MG63 (cell line): ENCODE data around the gene TRIM32. TPM values are rescaled to one million over a fixed set of nuclear protein-coding genes. Genes with fewer than 3 reads are reported as not detected.

Experiments used
- DNase-seq: peaks from one replicate; pipeline ENCODE4 v3.0.0-alpha.2; 2020
- H3K27me3 ChIP-seq: fragments of 250-450 bp; sonication (Bioruptor Pico); 2 replicates; pipeline ENCODE4 v1.5.1; 2020; ENCODE audit warnings: mild to moderate bottlenecking, moderate library complexity
- H3K36me3 ChIP-seq: fragments of 250-450 bp; sonication (Bioruptor Pico); 2 replicates; pipeline ENCODE4 v1.5.1; 2020; ENCODE audit warnings: mild to moderate bottlenecking, moderate library complexity
- H3K4me3 ChIP-seq: fragments of 250-450 bp; sonication (Bioruptor Pico); 2 replicates; pipeline ENCODE4 v1.5.1; 2020; ENCODE audit warnings: mild to moderate bottlenecking, moderate library complexity
- H3K9me3 ChIP-seq: fragments of 250-450 bp; sonication (Bioruptor Pico); 2 replicates; pipeline ENCODE4 v1.5.1; 2020; ENCODE audit warnings: mild to moderate bottlenecking, moderate library complexity
- total RNA-seq: library from RNA; depleted of rRNA; stranded (reverse); fragments of >200 nt; shearing (Covaris generic); gene quantifications from 2 replicates; pipeline ENCODE4 v1.2.3, GENCODE V29; 2014; ENCODE audit warnings: low replicate concordance

The TRIM32 gene
- total RNA-seq, 1 experiment from 2014 or later: 25.1 TPM

- Histone ChIP-seq H3K9me3 (no peaks in the 10 kb centered on the region), H3K4me3 (no peak overlapping the region), H3K27me3 (no peaks in the 10 kb centered on the region), H3K36me3 (peaks cover 54% of the 10 kb centered on the region)
- no peak for DNase-seq
Observed at GRCh38 chr9:116695438-116695837, 8.3 kb downstream of the TRIM32 start.

GRCh38 chr9:116697362-116697761, 10.3 kb downstream of the TRIM32 start:
- Histone ChIP-seq H3K36me3 (peaks cover 70% of the 10 kb centered on the region), H3K4me3 (no peak overlapping the region), H3K27me3 (no peaks in the 10 kb centered on the region), H3K9me3 (no peaks in the 10 kb centered on the region)
- DNase-seq: no peak

DNA sequence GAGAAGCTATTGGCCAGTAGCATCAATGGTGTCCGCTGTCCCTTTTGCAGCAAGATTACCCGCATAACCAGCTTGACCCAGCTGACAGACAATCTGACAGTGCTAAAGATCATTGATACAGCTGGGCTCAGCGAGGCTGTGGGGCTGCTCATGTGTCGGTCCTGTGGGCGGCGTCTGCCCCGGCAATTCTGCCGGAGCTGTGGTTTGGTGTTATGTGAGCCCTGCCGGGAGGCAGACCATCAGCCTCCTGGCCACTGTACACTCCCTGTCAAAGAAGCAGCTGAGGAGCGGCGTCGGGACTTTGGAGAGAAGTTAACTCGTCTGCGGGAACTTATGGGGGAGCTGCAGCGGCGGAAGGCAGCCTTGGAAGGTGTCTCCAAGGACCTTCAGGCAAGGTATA, 10.8 kb downstream of the TRIM32 start:
- Histone ChIP-seq H3K9me3 (no peaks in the 10 kb centered on the region), H3K27me3 (no peaks in the 10 kb centered on the region), H3K36me3 (peaks cover 75% of the 10 kb centered on the region), H3K4me3 (no peak overlapping the region)
- DNase-seq: no peak

GRCh38 chr9:116700279-116700678, 13.2 kb downstream of the TRIM32 start:
- Histone ChIP-seq H3K27me3 (no peaks in the 10 kb centered on the region), H3K4me3 (no peak overlapping the region), H3K9me3 (no peaks in the 10 kb centered on the region), H3K36me3 (peaks cover 61% of the 10 kb centered on the region)
- DNase-seq: no peak

- H3K4me3 ChIP-seq: no peak overlapping the region
- H3K36me3 ChIP-seq: peaks cover 57% of the 10 kb centered on the region
- DNase-seq: no peak
- no peaks in the 10 kb centered on the region for H3K9me3 ChIP-seq
- no peaks in the 10 kb centered on the region for H3K27me3 ChIP-seq
Observed at GRCh38 chr9:116700882-116701865, 14.1 kb downstream of the TRIM32 start.

DNA sequence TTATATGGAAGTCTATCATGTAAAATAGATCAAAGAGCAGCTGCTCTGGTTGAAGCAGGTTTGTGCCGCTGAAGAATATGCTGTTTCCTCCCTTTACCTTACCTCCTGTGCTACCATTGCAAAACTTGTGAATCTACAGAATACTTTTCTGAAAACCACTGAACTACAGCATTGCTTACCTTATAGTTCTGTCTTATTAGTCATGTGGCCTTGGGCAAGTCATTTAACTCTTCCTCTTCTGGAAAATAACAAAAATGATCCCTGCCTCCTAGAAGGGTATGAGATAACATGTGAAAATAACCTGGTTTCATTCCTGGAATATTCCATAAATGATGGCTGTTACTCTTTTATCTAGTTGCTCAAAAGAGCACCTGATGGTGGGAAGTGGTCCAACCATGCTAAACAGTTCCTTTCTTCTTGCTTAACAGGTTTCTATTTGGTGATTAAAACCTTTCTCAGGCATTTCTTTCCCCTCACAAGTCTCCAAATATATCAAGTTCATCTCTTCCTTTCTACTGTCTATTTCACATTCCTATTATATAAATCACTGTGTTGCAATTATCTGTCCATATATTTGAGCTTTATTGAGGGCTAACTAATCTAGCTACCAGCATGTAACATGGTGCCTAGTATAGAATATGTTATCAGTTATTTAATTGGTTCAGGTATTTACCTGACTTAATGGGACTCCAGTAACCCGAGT, 15.0 kb downstream of the TRIM32 start:
- no peaks in the 10 kb centered on the region for H3K9me3 ChIP-seq
- no peaks in the 10 kb centered on the region for H3K27me3 ChIP-seq
- H3K4me3 ChIP-seq: no peak overlapping the region
- DNase-seq: no peak
- peaks cover 56% of the 10 kb centered on the region for H3K36me3 ChIP-seq

- no peaks in the 10 kb centered on the region for H3K9me3 ChIP-seq
- no peak overlapping the region for H3K4me3 ChIP-seq
- peaks cover 41% of the 10 kb centered on the region for H3K36me3 ChIP-seq
- DNase-seq: no peak
- H3K27me3 ChIP-seq: no peaks in the 10 kb centered on the region
Observed at GRCh38 chr9:116703634-116704033, 16.5 kb downstream of the TRIM32 start.

DNA sequence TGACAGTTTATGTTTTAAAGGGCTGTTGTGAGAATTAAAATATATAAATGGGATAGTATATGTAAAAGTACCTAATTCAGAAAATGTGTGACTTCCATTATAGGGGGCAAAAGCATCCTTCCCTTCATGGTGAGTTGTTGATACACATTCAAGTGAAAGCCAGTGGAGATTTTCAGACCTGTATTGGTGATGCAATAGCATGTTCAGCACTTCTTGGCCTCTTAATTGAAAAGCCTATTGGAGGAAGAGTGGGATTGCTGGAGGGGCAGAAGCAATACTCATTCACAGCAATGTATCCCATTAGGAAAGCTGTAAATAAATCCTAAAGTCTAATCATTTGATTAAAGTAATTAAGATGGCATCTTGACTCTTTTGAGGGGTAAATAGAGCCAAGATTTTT, 17.4 kb downstream of the TRIM32 start:
- H3K9me3 ChIP-seq: no peaks in the 10 kb centered on the region
- DNase-seq: no peak
- H3K27me3 ChIP-seq: no peaks in the 10 kb centered on the region
- peaks cover 32% of the 10 kb centered on the region for H3K36me3 ChIP-seq
- no peak overlapping the region for H3K4me3 ChIP-seq

DNA sequence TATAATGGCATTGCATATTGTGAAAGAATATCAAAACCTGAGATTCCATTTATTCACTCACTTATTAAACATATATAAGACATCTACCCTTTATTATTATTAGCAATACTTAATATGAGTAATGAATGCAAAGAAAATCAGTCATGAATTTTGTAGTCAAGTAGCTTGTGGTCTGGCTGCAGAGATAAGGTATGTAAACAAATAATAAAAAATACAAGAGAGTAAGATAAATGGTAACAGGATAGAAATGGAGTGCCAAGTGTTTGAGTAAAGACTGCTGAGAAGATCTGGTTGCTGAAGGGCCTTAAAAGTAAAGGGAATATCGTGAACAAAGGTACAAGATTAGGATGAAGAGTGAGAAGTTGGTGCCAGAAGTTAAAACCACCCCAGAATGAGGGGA, 18.4 kb downstream of the TRIM32 start:
- H3K4me3 ChIP-seq: no peak overlapping the region
- no peaks in the 10 kb centered on the region for H3K27me3 ChIP-seq
- peaks cover 22% of the 10 kb centered on the region for H3K36me3 ChIP-seq
- no peak for DNase-seq
- H3K9me3 ChIP-seq: no peaks in the 10 kb centered on the region

DNA sequence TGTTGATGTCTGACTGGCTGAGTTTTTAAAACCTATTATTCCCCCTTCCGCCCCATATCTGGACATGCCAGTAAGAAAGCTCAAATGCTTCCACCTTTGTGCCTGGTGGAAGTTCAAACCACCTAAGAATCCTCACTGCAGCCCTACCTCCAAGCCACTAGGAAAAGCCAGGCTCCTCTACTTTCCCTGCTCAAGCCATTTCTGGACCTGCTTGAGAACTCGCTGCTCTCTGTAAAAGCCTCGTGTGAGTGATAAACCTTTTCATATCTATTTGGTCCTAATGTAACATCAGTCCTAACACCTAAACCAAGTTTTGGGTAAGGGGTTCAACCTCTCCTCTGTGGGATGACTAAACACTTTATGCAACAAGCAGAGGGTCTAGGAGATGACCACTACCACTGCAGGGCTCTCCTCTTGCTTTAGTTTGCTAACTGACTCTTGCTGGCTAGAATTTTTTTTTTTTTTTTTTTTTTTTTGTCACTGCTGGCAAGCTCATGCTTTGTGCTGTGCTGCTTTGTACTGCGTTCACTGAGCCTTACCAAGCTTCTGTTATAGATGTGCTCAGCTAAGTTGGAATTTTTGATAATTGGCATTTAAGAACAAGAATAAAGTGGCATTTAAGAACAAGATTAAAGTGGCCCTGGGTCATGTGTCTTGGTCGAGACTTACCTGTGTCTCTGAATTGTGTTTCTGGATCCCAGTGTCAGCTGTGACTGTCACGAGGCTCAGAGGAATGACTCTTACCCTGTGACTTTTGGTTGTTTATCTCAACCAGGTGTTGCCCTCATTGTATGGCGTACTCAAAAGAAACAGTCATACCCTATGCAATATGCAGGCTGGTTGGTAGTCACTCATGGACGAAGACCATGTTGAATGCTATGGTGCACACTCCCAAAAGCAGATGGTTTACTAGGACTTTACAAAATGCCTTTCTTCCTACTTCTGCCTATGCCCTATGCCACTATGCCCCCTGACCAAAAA, 19.5 kb downstream of the TRIM32 start:
- H3K4me3 ChIP-seq: no peak overlapping the region
- no peak for DNase-seq
- H3K27me3 ChIP-seq: no peaks in the 10 kb centered on the region
- H3K9me3 ChIP-seq: no peaks in the 10 kb centered on the region
- H3K36me3 ChIP-seq: peaks cover 13% of the 10 kb centered on the region

GRCh38 chr9:116712781-116713180, 25.7 kb downstream of the TRIM32 start:
- Histone ChIP-seq H3K4me3 (no peak overlapping the region), H3K9me3 (no peaks in the 10 kb centered on the region), H3K36me3 (no peaks in the 10 kb centered on the region; the same call in 1 of the 2 replicates), H3K27me3 (no peaks in the 10 kb centered on the region)
- no peak for DNase-seq

DNA sequence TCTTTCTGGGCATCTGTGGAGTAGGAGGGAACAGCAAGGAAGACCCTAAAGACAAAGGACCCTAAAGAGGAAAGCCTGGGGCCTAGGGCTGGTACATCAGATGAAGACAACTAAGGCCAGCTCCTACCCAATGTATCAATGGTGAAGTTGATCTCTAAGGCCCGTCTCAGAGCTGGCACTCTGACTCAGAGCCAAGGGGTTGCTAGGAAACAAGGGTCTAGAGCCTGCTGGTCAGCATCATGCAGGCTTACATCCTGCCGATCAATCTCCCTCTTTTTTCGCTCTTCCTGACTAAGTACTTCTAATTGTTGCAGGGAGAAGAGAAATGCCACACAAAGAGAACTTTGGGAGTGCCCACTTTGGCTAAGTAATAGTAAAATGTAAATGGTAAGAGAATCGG, 26.2 kb downstream of the TRIM32 start:
- no peaks in the 10 kb centered on the region for H3K27me3 ChIP-seq
- H3K36me3 ChIP-seq: no peaks in the 10 kb centered on the region; the same call in 1 of the 2 replicates
- no peak overlapping the region for H3K4me3 ChIP-seq
- no peaks in the 10 kb centered on the region for H3K9me3 ChIP-seq
- no peak for DNase-seq

DNA sequence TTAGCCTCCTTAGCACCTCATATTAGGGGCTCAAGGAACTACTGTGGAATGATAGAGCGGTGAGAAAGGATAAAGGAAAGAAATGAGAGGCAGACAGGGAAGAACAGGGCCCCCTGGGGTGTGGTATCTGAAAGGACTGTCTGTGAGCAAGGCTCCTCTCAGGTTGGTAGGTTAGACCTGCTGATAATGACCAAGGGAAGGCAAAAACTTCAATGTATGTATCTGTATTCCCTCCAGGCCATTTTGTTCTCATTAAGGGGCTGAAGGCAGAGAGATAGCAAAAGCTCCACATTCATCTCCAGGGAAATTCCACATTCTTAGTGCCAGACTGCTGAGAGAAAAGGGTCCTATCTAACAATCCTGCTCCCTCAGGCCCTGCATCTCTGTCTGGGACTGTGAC, 28.6 kb downstream of the TRIM32 start:
- Histone ChIP-seq H3K27me3 (no peaks in the 10 kb centered on the region), H3K4me3 (no peak overlapping the region), H3K9me3 (no peaks in the 10 kb centered on the region), H3K36me3 (no peaks in the 10 kb centered on the region)
- no peak for DNase-seq

DNA sequence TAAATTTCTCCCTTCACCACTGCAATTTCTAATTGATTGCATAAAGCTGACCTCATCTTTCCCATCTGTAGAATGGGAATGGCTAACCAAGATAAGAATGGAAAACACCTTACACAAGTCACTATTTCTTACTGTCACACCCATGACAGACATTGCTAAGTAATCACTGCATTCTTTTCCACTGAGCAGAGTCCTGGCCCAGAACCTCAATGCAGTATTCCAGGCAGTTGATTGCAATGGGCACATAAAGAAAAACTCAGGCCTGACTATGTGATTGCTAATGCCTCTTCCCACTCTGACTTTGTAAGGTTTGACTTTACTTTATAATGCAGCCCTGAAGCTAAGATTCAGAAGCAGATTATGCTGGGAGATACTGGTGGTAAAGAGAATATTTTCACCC, 29.3 kb downstream of the TRIM32 start:
- Histone ChIP-seq H3K27me3 (no peaks in the 10 kb centered on the region), H3K36me3 (no peaks in the 10 kb centered on the region), H3K9me3 (no peaks in the 10 kb centered on the region), H3K4me3 (no peak overlapping the region)
- DNase-seq: no peak

DNA sequence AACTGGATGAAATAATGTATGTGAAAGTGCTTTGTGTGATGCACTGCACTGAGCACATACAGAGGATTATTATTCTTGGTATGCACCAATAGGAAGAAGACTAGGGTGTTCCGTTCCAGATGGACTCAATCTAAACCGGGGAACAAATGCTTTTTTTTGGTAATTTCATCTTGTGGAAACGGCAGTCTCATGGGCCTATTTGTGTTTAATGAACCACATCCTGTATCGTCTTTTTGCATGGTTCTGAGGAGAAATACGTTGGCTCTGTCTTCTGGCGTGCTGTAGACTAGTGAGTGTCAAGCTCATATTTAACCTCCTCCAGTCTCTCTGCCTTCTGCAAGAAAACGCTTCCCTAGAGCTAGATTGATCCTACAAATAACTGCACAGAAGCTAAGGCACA, 30.0 kb downstream of the TRIM32 start:
- H3K4me3 ChIP-seq: no peak overlapping the region
- H3K36me3 ChIP-seq: no peaks in the 10 kb centered on the region
- H3K27me3 ChIP-seq: no peaks in the 10 kb centered on the region
- no peaks in the 10 kb centered on the region for H3K9me3 ChIP-seq
- no peak for DNase-seq

GRCh38 chr9:116718111-116718510, 31.0 kb downstream of the TRIM32 start:
- H3K4me3 ChIP-seq: no peak overlapping the region
- H3K27me3 ChIP-seq: no peaks in the 10 kb centered on the region
- H3K36me3 ChIP-seq: no peaks in the 10 kb centered on the region
- H3K9me3 ChIP-seq: no peaks in the 10 kb centered on the region
- no peak for DNase-seq

GRCh38 chr9:116720111-116720510, 33.0 kb downstream of the TRIM32 start:
- no peaks in the 10 kb centered on the region for H3K9me3 ChIP-seq
- DNase-seq: no peak
- H3K27me3 ChIP-seq: no peaks in the 10 kb centered on the region
- H3K4me3 ChIP-seq: no peak overlapping the region
- no peaks in the 10 kb centered on the region for H3K36me3 ChIP-seq
